Caco-2 (cell line): ENCODE data around the gene SOX18. TPM values are rescaled to one million over a fixed set of nuclear protein-coding genes. Genes with fewer than 3 reads are reported as not detected.
A peak's percentile ranks its signal among the peaks of the same experiment; 100 is the strongest.

Experiments used
- BruUV-seq: library from RNA; stranded (reverse); fragments of 400-500 nt; replicated peaks from 2 replicates; lab custom pipeline; 2021; lab: Mats Ljungman, UMichigan
- CTCF ChIA-PET: fragments of 300-600 bp; sonication (Branson Sonifier 250); formaldehyde crosslinking; loops from one replicate; lab custom pipeline; 2022; ENCODE audit warnings: antibody characterized with exemption; lab: Charles Lee
- POLR2A ChIA-PET: fragments of 300-600 bp; sonication (Branson Sonifier 250); formaldehyde crosslinking; loops from one replicate; lab custom pipeline; 2022; ENCODE audit warnings: antibody characterized with exemption; lab: Charles Lee
- DNase-seq, 2 experiments: peaks; one replicate each; pipeline versions ENCODE4 v3.0.0 to v3.0.0-alpha.2; 2020 to 2022
- H3K27me3 ChIP-seq: replicated peaks from 2 replicates; pipeline ENCODE4 v1.6.0; 2011; ENCODE audit warnings: low read length; ENCODE audit not compliant: control insufficient read depth, insufficient read depth
- H3K36me3 ChIP-seq: 2 replicates; pipeline ENCODE4 v1.5.1; 2011; ENCODE audit warnings: low read length; ENCODE audit not compliant: control insufficient read depth, insufficient read depth
- H3K4me1 ChIP-seq: fragments of 250-450 bp; sonication (Bioruptor Pico); 2 replicates; pipeline ENCODE4 v1.5.1; 2020; ENCODE audit warnings: mild to moderate bottlenecking
- H3K4me3 ChIP-seq: 2 replicates; pipeline ENCODE4 v1.5.1; 2011; ENCODE audit warnings: low read depth, mild to moderate bottlenecking, control low read depth, low read length
- H3K9me3 ChIP-seq: fragments of 250-450 bp; sonication (Bioruptor Pico); 2 replicates; pipeline ENCODE4 v1.5.1; 2020; ENCODE audit warnings: mild to moderate bottlenecking, moderate library complexity
- H3K27ac Mint-ChIP-seq: one replicate; pipeline ENCODE4 v1.8.0; 2022; ENCODE audit warnings: mixed read lengths; ENCODE audit not compliant: unreplicated experiment
- H3K27me3 Mint-ChIP-seq: one replicate; pipeline ENCODE4 v1.8.0; 2022; ENCODE audit warnings: mixed read lengths; ENCODE audit not compliant: insufficient read depth, unreplicated experiment
- H3K36me3 Mint-ChIP-seq: one replicate; pipeline ENCODE4 v1.8.0; 2022; ENCODE audit warnings: mild to moderate bottlenecking, mixed read lengths; ENCODE audit not compliant: insufficient read depth, unreplicated experiment
- H3K4me1 Mint-ChIP-seq: one replicate; pipeline ENCODE4 v1.8.0; 2022; ENCODE audit warnings: low read depth, mixed read lengths; ENCODE audit not compliant: unreplicated experiment
- H3K4me3 Mint-ChIP-seq: one replicate; pipeline ENCODE4 v1.8.0; 2022; ENCODE audit warnings: mild to moderate bottlenecking, moderate library complexity, mixed read lengths; ENCODE audit not compliant: unreplicated experiment
- H3K9me3 Mint-ChIP-seq: one replicate; pipeline ENCODE4 v1.8.0; 2022; ENCODE audit warnings: mixed read lengths; ENCODE audit not compliant: unreplicated experiment
- CTCF ChIP-seq, 2 experiments: fragments of 200-600 bp in 1 of 2; IDR thresholded peaks; 1 replicate in 1 of 2; 2 replicates in 1 of 2; pipeline versions ENCODE4 v1.5.1 to v1.8.0; 2011 to 2022; ENCODE audit warnings: antibody characterized with exemption in 1 of 2, control low read depth in 1 of 2, inconsistent platforms in 1 of 2, low read depth in 1 of 2, low read length in 1 of 2, mild to moderate bottlenecking in 1 of 2, moderate library complexity in 1 of 2; ENCODE audit not compliant: insufficient read depth in 1 of 2, severe bottlenecking in 1 of 2, unreplicated experiment in 1 of 2
- intact Hi-C: fragments of 100-400 bp; cut with micrococcal nuclease; formaldehyde crosslinking; loops from one replicate; pipeline ENCODE4 v1.10.0; 2022; ENCODE audit not compliant: unreplicated experiment
- total RNA-seq: library from RNA; stranded (reverse); gene quantifications from 2 replicates; pipeline ENCODE4 v1.2.3, GENCODE V29; 2022

Gene SOX18
- total RNA-seq, 1 experiment from 2014 or later, result 0.84 TPM

- Histone ChIP-seq H3K9me3 (no peaks in the 10 kb centered on the region), H3K27me3 (peaks cover 4% of the 10 kb centered on the region), H3K36me3 (no peaks in the 10 kb centered on the region), H3K4me1 (peaks cover 35% of the 10 kb centered on the region), H3K4me3 (no peak overlapping the region)
- Mint-ChIP-seq H3K9me3 (no peaks in the 10 kb centered on the region), H3K4me1 (peaks cover 24% of the 10 kb centered on the region), H3K27me3 (peaks cover 15% of the 10 kb centered on the region), H3K36me3 (peaks cover 6% of the 10 kb centered on the region), H3K4me3 (peak overlapping the region; percentile 88), H3K27ac (peak overlapping the region; percentile 18)
- intact Hi-C loops, result no loop called here
- ChIA-PET POLR2A (interaction anchor here (1.3 to 1.4 kb wide), 2 partner anchors 100 to 124 kb away, joined by 3 to 4 read pairs; partner anchors contain the start of gene PRPF6), CTCF (interaction anchor here (0.5 to 3.8 kb wide), 6 partner anchors 11 to 57 kb away, joined by 3 to 17 read pairs (median 4); partner anchors contain the start of gene TCEA2)
- BruUV-seq, result no TSS peak
- no peak for TF ChIP-seq CTCF (IDR thresholded peaks at IDR 0.05; ENCODE audit: insufficient read depth in 1 of 2, low read depth in 1 of 2, low read length in 1 of 2, severe bottlenecking in 1 of 2, unreplicated experiment in 1 of 2)
- no peak for DNase-seq
Measured at GRCh38 chr20:64080813-64081623, 31.6 kb upstream of the SOX18 start.

GRCh38 chr20:64080013-64080812 lies 30.8 kb upstream of the SOX18 start, which contains the start of gene OPRL1:
OPRL1 (plus strand) TSS chr20:64080082; CDS start chr20:64092721, 12,639 bp downstream.
- CTCF ChIA-PET, result interaction anchor here (0.5 to 1.9 kb wide), 13 partner anchors 10 to 507 kb away, joined by 3 to 15 read pairs (median 4); partner anchors contain the start of genes HELZ2, PRPF6 and TCEA2
- intact Hi-C loops, result no loop called here
- H3K9me3 Mint-ChIP-seq, result no peaks in the 10 kb centered on the region
- DNase-seq, result no peak
- Histone ChIP-seq H3K27me3 (peaks cover 4% of the 10 kb centered on the region), H3K36me3 (no peaks in the 10 kb centered on the region), H3K4me3 (peak within 1 kb of the TSS; percentile 96), H3K4me1 (peaks cover 35% of the 10 kb centered on the region), H3K9me3 (no peaks in the 10 kb centered on the region)
- peaks cover 24% of the 10 kb centered on the region for H3K4me1 Mint-ChIP-seq
- H3K27ac Mint-ChIP-seq, result peak within 1 kb of the TSS; percentile 75
- no TSS peak for BruUV-seq
- peak within 1 kb of the TSS; percentile 88 for H3K4me3 Mint-ChIP-seq
- peaks cover 11% of the 10 kb centered on the region for H3K27me3 Mint-ChIP-seq
- no peak for TF ChIP-seq CTCF (IDR thresholded peaks at IDR 0.05; ENCODE audit: insufficient read depth in 1 of 2, low read depth in 1 of 2, low read length in 1 of 2, severe bottlenecking in 1 of 2, unreplicated experiment in 1 of 2)
- peaks cover 6% of the 10 kb centered on the region for H3K36me3 Mint-ChIP-seq
- POLR2A ChIA-PET, result interaction anchor here (0.6 to 1.8 kb wide), 4 partner anchors 17 to 123 kb away, joined by 3 to 10 read pairs (median 4); partner anchors contain the start of genes PRPF6 and TCEA2
